Measurements from ENCODE around the gene FKBP8.

The FKBP8 gene

GRCh38 chr19:18501351-18501750 is 42.0 kb downstream of the FKBP8 start:
- no peak for DNase-seq

GRCh38 chr19:18500799-18501198 is 42.6 kb downstream of the FKBP8 start:
- DNase-seq: no peak

- no peak for DNase-seq
Observed at GRCh38 chr19:18500376-18500775, 43.0 kb downstream of the FKBP8 start.

- DNase-seq: no peak
Observed at GRCh38 chr19:18499055-18499775, 44.2 kb downstream of the FKBP8 start.

- DNase-seq: no peak
Observed at GRCh38 chr19:18496980-18497256, 46.5 kb downstream of the FKBP8 start.

- DNase-seq: no peak
Observed at GRCh38 chr19:18496167-18496979, 47.0 kb downstream of the FKBP8 start.

- no peak for DNase-seq
Observed at GRCh38 chr19:18495204-18495911, 48.0 kb downstream of the FKBP8 start.

GRCh38 chr19:18494267-18494607 is 49.1 kb downstream of the FKBP8 start:
- no peak for DNase-seq

GRCh38 chr19:18493440-18494266 is 49.7 kb downstream of the FKBP8 start:
- DNase-seq: no peak

- DNase-seq: no peak
Observed at GRCh38 chr19:18491995-18492953, 51.1 kb downstream of the FKBP8 start.

- DNase-seq: no peak
Observed at GRCh38 chr19:18490728-18491127, 52.6 kb downstream of the FKBP8 start.

- no peak for DNase-seq
Observed at GRCh38 chr19:18489627-18490184, 53.7 kb downstream of the FKBP8 start.

GRCh38 chr19:18488838-18489626 is 54.3 kb downstream of the FKBP8 start:
- DNase-seq: no peak

- DNase-seq: no peak
Observed at GRCh38 chr19:18488403-18488723, 55.0 kb downstream of the FKBP8 start.

- no peak for DNase-seq
Observed at GRCh38 chr19:18487576-18488402, 55.6 kb downstream of the FKBP8 start.

- no peak for DNase-seq
Observed at GRCh38 chr19:18486746-18487145, 56.6 kb downstream of the FKBP8 start.

- no peak for DNase-seq
Observed at GRCh38 chr19:18484992-18485391, 58.4 kb downstream of the FKBP8 start.

GRCh38 chr19:18483119-18483890 is 60.1 kb downstream of the FKBP8 start:
- DNase-seq: peak; percentile 60

Data from NCI-H524 treated with DMSO at 0.1 percent for 48 hours (cell line).